Measurements from ENCODE around the gene ZNF598.
A peak's percentile ranks its signal among the peaks of the same experiment; 100 is the strongest.
"Not testable (repeated sequence)": the region's sequence is repeated elsewhere in the genome, so short reads cannot be mapped to it uniquely, and the experiment has no call there.

ZNF598 gene

GRCh38 chr16:2040041-2040786 lies 30.6 kb upstream of the ZNF598 start:
- DNase-seq: no peak

- DNase-seq: no peak
These were observed 29.8 kb upstream of the ZNF598 start for GRCh38 chr16:2039274-2040031.

- no peak for DNase-seq
These were observed 29.0 kb upstream of the ZNF598 start for GRCh38 chr16:2038382-2039231.

- DNase-seq: no peak
These were observed 28.2 kb upstream of the ZNF598 start for GRCh38 chr16:2037647-2038381.

- no peak for DNase-seq
These were observed 27.5 kb upstream of the ZNF598 start for GRCh38 chr16:2037115-2037514.

- no peak for DNase-seq
These were observed 26.8 kb upstream of the ZNF598 start for GRCh38 chr16:2036200-2036966.

- DNase-seq: no peak
These were observed 26.0 kb upstream of the ZNF598 start for GRCh38 chr16:2035431-2036199.

GRCh38 chr16:2034696-2035430 lies 25.2 kb upstream of the ZNF598 start:
- DNase-seq: no peak

GRCh38 chr16:2033909-2034695 lies 24.5 kb upstream of the ZNF598 start:
- not testable (repeated sequence) for DNase-seq

GRCh38 chr16:2033057-2033908 lies 23.7 kb upstream of the ZNF598 start:
- DNase-seq: peak; percentile 91

- peak; percentile 10 for DNase-seq
These were observed 22.9 kb upstream of the ZNF598 start for GRCh38 chr16:2032285-2033056.

- no peak for DNase-seq
These were observed 21.5 kb upstream of the ZNF598 start for GRCh38 chr16:2031081-2031577.

- DNase-seq: no peak
These were observed 20.4 kb upstream of the ZNF598 start for GRCh38 chr16:2030036-2030435.

- no peak for DNase-seq
These were observed 19.7 kb upstream of the ZNF598 start for GRCh38 chr16:2029350-2029749.

- no peak for DNase-seq
These were observed 19.1 kb upstream of the ZNF598 start for GRCh38 chr16:2028620-2029220.

GRCh38 chr16:2028146-2028545 lies 18.5 kb upstream of the ZNF598 start:
- no peak for DNase-seq

All from midbrain (tissue), 1 donor.